Activated CD4-positive, alpha-beta T cell treated with anti-CD3 and anti-CD28 coated beads, Interleukin-2, amount 10 ng/mL, durations not matched to agents 7 days and 5 days (primary cell): ENCODE measurements around the gene LPCAT3. TPM values are rescaled to one million over a fixed set of nuclear protein-coding genes. Genes with fewer than 3 reads are reported as not detected.

Experiments used
- CTCF ChIA-PET: fragments of 350-600 bp; sonication (Branson Sonifier 250); formaldehyde crosslinking; loops from one replicate; lab custom pipeline; 2021; ENCODE audit warnings: antibody characterized with exemption; lab: Charles Lee
- POLR2A ChIA-PET: fragments of 350-600 bp; sonication (Branson Sonifier 250); formaldehyde crosslinking; loops from one replicate; lab custom pipeline; 2021; ENCODE audit warnings: antibody characterized with exemption; lab: Charles Lee
- DNase-seq: peaks from one replicate; pipeline ENCODE4 v3.0.0-alpha.2; 2020
- H3K27ac Mint-ChIP-seq: one replicate; pipeline ENCODE4 v1.8.0; 2021; ENCODE audit warnings: mild to moderate bottlenecking, moderate library complexity, mixed read lengths
- H3K27me3 Mint-ChIP-seq: one replicate; pipeline ENCODE4 v1.8.0; 2021; ENCODE audit warnings: mixed read lengths
- H3K36me3 Mint-ChIP-seq: one replicate; pipeline ENCODE4 v1.8.0; 2021; ENCODE audit warnings: low read depth, mixed read lengths
- H3K4me1 Mint-ChIP-seq: one replicate; pipeline ENCODE4 v1.8.0; 2021; ENCODE audit warnings: mixed read lengths
- H3K4me3 Mint-ChIP-seq: one replicate; pipeline ENCODE4 v1.8.0; 2021; ENCODE audit warnings: mild to moderate bottlenecking, moderate library complexity, mixed read lengths
- H3K9me3 Mint-ChIP-seq: one replicate; pipeline ENCODE4 v1.8.0; 2021; ENCODE audit warnings: mixed read lengths
- total RNA-seq, 2 experiments: library from RNA; stranded (reverse); gene quantifications; one replicate each; pipeline ENCODE4 v1.2.3, GENCODE V29; 2021

Gene LPCAT3, protein sequence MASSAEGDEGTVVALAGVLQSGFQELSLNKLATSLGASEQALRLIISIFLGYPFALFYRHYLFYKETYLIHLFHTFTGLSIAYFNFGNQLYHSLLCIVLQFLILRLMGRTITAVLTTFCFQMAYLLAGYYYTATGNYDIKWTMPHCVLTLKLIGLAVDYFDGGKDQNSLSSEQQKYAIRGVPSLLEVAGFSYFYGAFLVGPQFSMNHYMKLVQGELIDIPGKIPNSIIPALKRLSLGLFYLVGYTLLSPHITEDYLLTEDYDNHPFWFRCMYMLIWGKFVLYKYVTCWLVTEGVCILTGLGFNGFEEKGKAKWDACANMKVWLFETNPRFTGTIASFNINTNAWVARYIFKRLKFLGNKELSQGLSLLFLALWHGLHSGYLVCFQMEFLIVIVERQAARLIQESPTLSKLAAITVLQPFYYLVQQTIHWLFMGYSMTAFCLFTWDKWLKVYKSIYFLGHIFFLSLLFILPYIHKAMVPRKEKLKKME
- 10 to 100 TPM; 36.8 to 45.4 TPM for total RNA-seq

- peak; percentile 98 for DNase-seq
- peaks cover 31% of the 10 kb centered on the region for H3K4me1 Mint-ChIP-seq
- CTCF ChIA-PET = interaction anchor here (0.7 to 1.9 kb wide), 19 partner anchors 9 to 146 kb away, joined by 3 to 8 read pairs (median 3); no protein-coding TSS in a partner anchor
- peak within 1 kb of the TSS; percentile 88 for H3K4me3 Mint-ChIP-seq
- peaks cover 2% of the 10 kb centered on the region for H3K36me3 Mint-ChIP-seq
- peak within 1 kb of the TSS; percentile 89 for H3K27ac Mint-ChIP-seq
- H3K9me3 Mint-ChIP-seq = no peaks in the 10 kb centered on the region
- H3K27me3 Mint-ChIP-seq = no peaks in the 10 kb centered on the region
- POLR2A ChIA-PET = interaction anchor here (0.6 to 1.6 kb wide), 2 partner anchors 93 to 430 kb away, joined by 3 to 4 read pairs; no protein-coding TSS in a partner anchor
Measured at GRCh38 chr12:7018350-7019042, at the start of gene LPCAT3. TSS of gene LPCAT3 (minus strand) at chr12:7018476. CDS start at chr12:7018424, 52 bp downstream.

GRCh38 chr12:7067096-7067495, 48.8 kb upstream of the LPCAT3 start:
- Mint-ChIP-seq H3K9me3 (no peaks in the 10 kb centered on the region), H3K27me3 (peaks cover 22% of the 10 kb centered on the region), H3K4me1 (no peaks in the 10 kb centered on the region), H3K4me3 (no peak overlapping the region), H3K36me3 (no peaks in the 10 kb centered on the region), H3K27ac (no peak overlapping the region)
- ChIA-PET CTCF (no interaction called here), POLR2A (no interaction called here)
- no peak for DNase-seq

GRCh38 chr12:7066596-7066995, 48.3 kb upstream of the LPCAT3 start:
- CTCF ChIA-PET = interaction anchor here (0.6 kb wide), 1 partner anchor 69 kb away, joined by 3 read pairs; no protein-coding TSS in a partner anchor

GRCh38 chr12:7065073-7065623, 46.9 kb upstream of the LPCAT3 start:
- Mint-ChIP-seq H3K27ac (no peak overlapping the region), H3K36me3 (no peaks in the 10 kb centered on the region), H3K4me1 (no peaks in the 10 kb centered on the region), H3K27me3 (peaks cover 18% of the 10 kb centered on the region), H3K4me3 (no peak overlapping the region), H3K9me3 (no peaks in the 10 kb centered on the region)
- ChIA-PET POLR2A (no interaction called here), CTCF (interaction anchor here (0.6 kb wide), 1 partner anchor 193 kb away, joined by 4 read pairs; no protein-coding TSS in a partner anchor)
- DNase-seq = no peak

More at GRCh38 chr12:7066596-7066995, 48.3 kb upstream of the LPCAT3 start:
- POLR2A ChIA-PET = no interaction called here
- H3K36me3 Mint-ChIP-seq = no peaks in the 10 kb centered on the region
- no peak for DNase-seq
- no peak overlapping the region for H3K27ac Mint-ChIP-seq
- H3K4me3 Mint-ChIP-seq = no peak overlapping the region
- peaks cover 18% of the 10 kb centered on the region for H3K27me3 Mint-ChIP-seq
- no peaks in the 10 kb centered on the region for H3K4me1 Mint-ChIP-seq
- no peaks in the 10 kb centered on the region for H3K9me3 Mint-ChIP-seq

DNA sequence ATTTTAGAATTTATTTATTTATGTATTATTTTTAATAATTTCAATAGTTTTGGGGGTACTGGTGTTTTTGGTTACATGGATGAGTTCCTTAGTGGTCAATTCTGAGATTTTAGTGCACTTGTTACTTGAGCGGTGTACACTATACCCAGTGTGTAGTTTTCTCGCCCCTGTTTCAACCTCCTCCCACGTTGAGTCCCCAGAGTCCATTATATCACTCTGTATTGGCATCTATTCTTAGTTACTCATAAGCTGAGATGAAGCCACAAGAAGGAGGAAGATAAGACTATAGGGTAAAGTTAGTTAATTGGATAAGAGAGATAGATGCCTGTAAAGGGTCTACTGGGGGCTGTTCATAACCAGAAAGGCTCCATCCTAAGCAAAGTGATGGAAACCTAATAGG, 46.2 kb upstream of the LPCAT3 start:
- Mint-ChIP-seq H3K27me3 (peaks cover 23% of the 10 kb centered on the region), H3K4me3 (no peak overlapping the region), H3K36me3 (no peaks in the 10 kb centered on the region), H3K27ac (no peak overlapping the region), H3K4me1 (no peaks in the 10 kb centered on the region), H3K9me3 (no peaks in the 10 kb centered on the region)
- no peak for DNase-seq
- ChIA-PET CTCF (interaction anchor here (0.5 kb wide), 1 partner anchor 990 kb away, joined by 4 read pairs; no protein-coding TSS in a partner anchor), POLR2A (no interaction called here)

GRCh38 chr12:7061596-7061995, 43.3 kb upstream of the LPCAT3 start:
- Mint-ChIP-seq H3K27me3 (peaks cover 10% of the 10 kb centered on the region), H3K9me3 (no peaks in the 10 kb centered on the region), H3K36me3 (no peaks in the 10 kb centered on the region), H3K4me3 (no peak overlapping the region), H3K27ac (no peak overlapping the region), H3K4me1 (no peaks in the 10 kb centered on the region)
- no peak for DNase-seq
- ChIA-PET CTCF (interaction anchor here (0.6 kb wide), 1 partner anchor 593 kb away, joined by 3 read pairs; no protein-coding TSS in a partner anchor), POLR2A (no interaction called here)

- ChIA-PET CTCF (no interaction called here), POLR2A (no interaction called here)
- H3K4me3 Mint-ChIP-seq = no peak overlapping the region
Measured at GRCh38 chr12:7061138-7061537, 42.9 kb upstream of the LPCAT3 start.

GRCh38 chr12:7060353-7060954, 42.2 kb upstream of the LPCAT3 start, which contains the start of gene C1S:
TSS of gene C1S (plus strand) at chr12:7060718. CDS start at chr12:7061913, 1,195 bp downstream.
- DNase-seq = no peak
- CTCF ChIA-PET = no interaction called here

More at GRCh38 chr12:7061138-7061537, 42.9 kb upstream of the LPCAT3 start:
- Mint-ChIP-seq H3K27ac (no peak overlapping the region), H3K9me3 (no peaks in the 10 kb centered on the region), H3K4me1 (no peaks in the 10 kb centered on the region), H3K36me3 (no peaks in the 10 kb centered on the region), H3K27me3 (peaks cover 12% of the 10 kb centered on the region)
- no peak for DNase-seq

GRCh38 chr12:7059780-7060179, 41.5 kb upstream of the LPCAT3 start:
- POLR2A ChIA-PET = no interaction called here
- Mint-ChIP-seq H3K4me3 (no peak overlapping the region), H3K27me3 (peaks cover 17% of the 10 kb centered on the region), H3K9me3 (no peaks in the 10 kb centered on the region), H3K36me3 (no peaks in the 10 kb centered on the region), H3K4me1 (no peaks in the 10 kb centered on the region), H3K27ac (no peak overlapping the region)
- CTCF ChIA-PET = interaction anchor here (0.9 kb wide), 1 partner anchor 30 kb away, joined by 3 read pairs; no protein-coding TSS in a partner anchor
- DNase-seq = no peak

More at GRCh38 chr12:7060353-7060954, 42.2 kb upstream of the LPCAT3 start, which contains the start of gene C1S:
- Mint-ChIP-seq H3K4me1 (no peaks in the 10 kb centered on the region), H3K36me3 (no peaks in the 10 kb centered on the region), H3K27me3 (peaks cover 12% of the 10 kb centered on the region), H3K4me3 (no peak within 1 kb of the TSS), H3K9me3 (no peaks in the 10 kb centered on the region), H3K27ac (no peak within 1 kb of the TSS)
- POLR2A ChIA-PET = no interaction called here

GRCh38 chr12:7058850-7059395, 40.6 kb upstream of the LPCAT3 start:
- no peak for DNase-seq
- ChIA-PET POLR2A (no interaction called here), CTCF (interaction anchor here (0.7 to 1.1 kb wide), 3 partner anchors 9 to 31 kb away, joined by 3 read pairs; no protein-coding TSS in a partner anchor)
- peaks cover 22% of the 10 kb centered on the region for H3K27me3 Mint-ChIP-seq
- H3K4me1 Mint-ChIP-seq = no peaks in the 10 kb centered on the region
- H3K9me3 Mint-ChIP-seq = no peaks in the 10 kb centered on the region
- H3K36me3 Mint-ChIP-seq = no peaks in the 10 kb centered on the region
- no peak overlapping the region for H3K4me3 Mint-ChIP-seq
- H3K27ac Mint-ChIP-seq = no peak overlapping the region

GRCh38 chr12:7058163-7058845, 40.0 kb upstream of the LPCAT3 start:
- DNase-seq = no peak
- Mint-ChIP-seq H3K9me3 (no peaks in the 10 kb centered on the region), H3K27ac (no peak overlapping the region), H3K36me3 (no peaks in the 10 kb centered on the region), H3K4me1 (no peaks in the 10 kb centered on the region), H3K27me3 (peaks cover 24% of the 10 kb centered on the region), H3K4me3 (no peak overlapping the region)
- CTCF ChIA-PET = interaction anchor here (0.7 to 1.9 kb wide), 5 partner anchors 10 to 186 kb away, joined by 3 to 4 read pairs (median 3); partner anchors contain the start of gene SPSB2
- POLR2A ChIA-PET = no interaction called here
